H4 (cell line): ENCODE data around the gene ATP4B. TPM values are rescaled to one million over a fixed set of nuclear protein-coding genes. Genes with fewer than 3 reads are reported as not detected.

ENCODE experiments used
- DNase-seq: peaks from one replicate; pipeline ENCODE4 v3.0.0-alpha.2; 2015; ENCODE audit warnings: low spot score
- total RNA-seq: library from RNA; depleted of rRNA; stranded (reverse); fragments of >200 nt; shearing (Covaris generic); gene quantifications from 2 replicates; pipeline ENCODE4 v1.2.3, GENCODE V29; 2014

ATP4B gene
- total RNA-seq, 1 experiment from 2014 or later, result not detected

- no peak for DNase-seq
These were observed 15.4 kb downstream of the ATP4B start for GRCh38 chr13:113642563-113642962.

DNA sequence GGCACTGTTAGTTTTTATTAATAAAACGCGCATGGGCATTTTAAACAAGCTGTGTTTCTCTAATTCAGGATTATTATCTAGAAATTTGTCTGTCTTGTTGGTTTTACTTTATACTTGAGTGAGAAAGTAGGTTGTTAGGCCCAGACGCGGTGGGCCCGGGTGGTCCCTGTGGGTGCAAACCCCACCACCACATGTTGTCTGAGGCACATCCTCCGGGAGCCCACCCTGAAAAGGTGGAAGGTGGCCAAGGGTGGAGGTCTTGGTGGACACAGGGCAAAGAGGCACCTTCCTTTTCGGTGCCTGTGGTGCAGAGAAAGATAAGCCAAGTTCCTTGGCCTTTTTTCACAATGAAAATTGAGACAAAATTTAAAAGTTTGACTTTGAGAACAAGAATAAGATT is 16.6 kb downstream of the ATP4B start:
- DNase-seq, result no peak

- no peak for DNase-seq
These were observed 18.3 kb downstream of the ATP4B start for GRCh38 chr13:113639616-113640262.

- no peak for DNase-seq
These were observed 19.2 kb downstream of the ATP4B start for GRCh38 chr13:113638806-113639205.

DNA sequence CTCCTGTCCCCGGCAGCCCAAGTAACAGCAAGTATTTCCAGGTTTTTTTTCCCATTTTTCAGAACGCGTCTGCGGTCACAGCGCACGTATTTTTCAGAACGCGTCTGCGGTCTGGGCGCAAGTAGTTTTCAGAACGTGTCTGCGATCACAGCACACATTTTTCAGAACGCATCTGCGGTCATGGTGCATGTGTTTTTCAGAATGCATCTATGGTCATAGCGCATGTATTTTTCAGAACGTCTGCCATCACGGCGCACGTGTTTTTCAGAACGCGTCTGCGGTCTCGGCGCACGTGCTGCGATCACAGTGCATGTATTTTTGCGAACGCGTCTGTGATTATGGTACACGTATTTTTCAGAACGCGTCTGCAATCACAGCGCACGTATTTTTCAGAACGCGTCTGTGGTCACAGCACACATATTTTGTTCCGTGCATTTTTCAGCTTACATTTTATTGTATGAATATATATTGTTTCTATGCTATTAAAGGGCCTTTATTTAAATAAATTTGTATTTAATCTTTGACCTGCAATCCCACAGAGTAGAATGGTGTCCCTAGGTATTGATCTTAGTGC is 19.7 kb downstream of the ATP4B start:
- no peak for DNase-seq

GRCh38 chr13:113637262-113638160 is 20.5 kb downstream of the ATP4B start:
- no peak for DNase-seq

DNA sequence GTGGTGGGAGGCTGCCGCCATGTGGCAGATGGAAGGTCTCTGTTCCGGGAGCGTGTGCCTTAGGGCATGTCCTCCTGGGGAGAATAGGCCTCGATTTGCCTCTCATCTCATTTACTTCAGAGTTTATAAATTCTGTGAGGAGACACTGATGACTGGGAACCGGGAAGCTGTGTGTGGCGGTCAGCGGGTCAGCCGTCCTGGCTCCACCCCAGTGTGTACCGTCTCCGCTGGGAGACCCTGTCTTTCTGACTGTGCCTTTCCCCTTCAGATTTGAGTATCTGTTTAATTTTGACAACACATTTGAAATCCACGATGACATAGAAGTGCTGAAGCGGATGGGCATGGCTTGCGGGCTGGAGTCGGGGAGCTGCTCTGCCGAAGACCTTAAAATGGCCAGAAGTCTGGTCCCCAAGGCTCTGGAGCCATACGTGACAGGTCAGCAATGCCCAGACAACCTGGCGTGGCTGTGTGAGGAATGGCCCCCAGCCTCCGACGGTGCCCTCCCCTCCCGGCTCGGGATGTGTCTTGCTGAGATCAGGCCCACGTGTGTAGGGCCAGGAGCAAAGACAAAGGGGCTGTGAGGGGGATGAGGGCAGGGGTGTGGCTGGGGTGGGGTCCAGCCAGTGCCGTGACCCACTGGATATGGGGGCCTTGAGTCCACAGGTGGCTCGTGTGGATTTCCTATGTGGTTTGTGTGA is 21.6 kb downstream of the ATP4B start:
- DNase-seq, result no peak

- DNase-seq, result no peak
These were observed 22.3 kb downstream of the ATP4B start for GRCh38 chr13:113635709-113636108.

DNA sequence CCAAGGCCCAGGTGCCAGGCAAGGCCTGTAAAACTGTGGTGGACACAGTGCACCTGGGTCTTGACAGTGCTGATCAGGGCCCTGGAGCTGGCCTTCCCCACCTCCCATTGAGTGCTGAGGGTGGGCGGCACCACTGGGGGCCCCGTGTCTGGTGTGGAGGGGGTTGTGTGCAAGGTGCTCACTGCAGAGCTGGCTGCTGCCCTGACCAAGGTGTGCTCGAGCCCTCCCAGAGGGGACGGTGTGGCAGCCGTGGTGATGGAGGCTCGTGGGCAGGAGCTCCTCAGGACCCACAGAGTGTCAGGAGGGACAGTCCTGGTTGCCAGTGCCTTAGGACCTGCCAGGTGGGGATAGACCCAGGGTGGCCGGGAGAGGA is 23.0 kb downstream of the ATP4B start:
- no peak for DNase-seq

GRCh38 chr13:113634279-113635047 is 23.5 kb downstream of the ATP4B start:
- DNase-seq, result no peak

GRCh38 chr13:113633485-113633873 is 24.5 kb downstream of the ATP4B start:
- DNase-seq, result no peak

DNA sequence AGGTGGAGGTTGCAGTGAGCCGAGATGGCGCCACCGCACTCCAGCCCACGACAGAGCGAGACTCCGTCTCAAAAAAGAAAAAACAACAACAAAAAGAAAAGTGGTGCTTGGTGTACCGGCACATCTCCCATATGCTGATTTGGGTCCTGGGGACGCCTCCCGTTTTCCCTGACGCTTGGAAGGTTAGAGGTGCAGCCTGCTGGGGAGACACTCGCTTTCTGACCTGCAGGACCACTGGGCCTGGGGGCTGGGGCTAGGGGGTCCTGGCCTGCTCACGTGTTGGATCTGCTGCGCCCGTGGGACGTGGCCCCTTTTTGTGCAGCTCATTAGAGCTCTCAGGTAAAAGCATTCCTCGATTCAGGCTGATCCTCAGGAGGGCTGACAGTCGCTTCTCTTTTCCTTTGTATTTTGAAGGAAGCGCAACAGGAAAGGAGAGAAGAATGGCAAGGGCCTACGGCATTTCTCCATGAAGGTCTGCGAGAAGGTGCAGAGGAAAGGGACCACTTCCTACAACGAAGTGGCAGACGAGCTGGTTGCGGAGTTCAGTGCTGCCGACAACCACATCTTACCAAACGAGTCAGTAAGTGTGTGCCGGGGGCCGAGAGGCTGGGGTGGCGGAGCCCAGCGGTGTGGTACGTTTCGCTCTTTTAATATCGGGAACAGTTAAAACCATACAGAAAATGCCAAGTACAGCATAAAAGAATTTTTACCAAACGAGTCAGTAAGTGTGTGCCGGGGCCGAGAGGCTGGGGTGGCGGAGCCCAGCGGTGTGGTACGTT is 25.1 kb downstream of the ATP4B start:
- no peak for DNase-seq

DNA sequence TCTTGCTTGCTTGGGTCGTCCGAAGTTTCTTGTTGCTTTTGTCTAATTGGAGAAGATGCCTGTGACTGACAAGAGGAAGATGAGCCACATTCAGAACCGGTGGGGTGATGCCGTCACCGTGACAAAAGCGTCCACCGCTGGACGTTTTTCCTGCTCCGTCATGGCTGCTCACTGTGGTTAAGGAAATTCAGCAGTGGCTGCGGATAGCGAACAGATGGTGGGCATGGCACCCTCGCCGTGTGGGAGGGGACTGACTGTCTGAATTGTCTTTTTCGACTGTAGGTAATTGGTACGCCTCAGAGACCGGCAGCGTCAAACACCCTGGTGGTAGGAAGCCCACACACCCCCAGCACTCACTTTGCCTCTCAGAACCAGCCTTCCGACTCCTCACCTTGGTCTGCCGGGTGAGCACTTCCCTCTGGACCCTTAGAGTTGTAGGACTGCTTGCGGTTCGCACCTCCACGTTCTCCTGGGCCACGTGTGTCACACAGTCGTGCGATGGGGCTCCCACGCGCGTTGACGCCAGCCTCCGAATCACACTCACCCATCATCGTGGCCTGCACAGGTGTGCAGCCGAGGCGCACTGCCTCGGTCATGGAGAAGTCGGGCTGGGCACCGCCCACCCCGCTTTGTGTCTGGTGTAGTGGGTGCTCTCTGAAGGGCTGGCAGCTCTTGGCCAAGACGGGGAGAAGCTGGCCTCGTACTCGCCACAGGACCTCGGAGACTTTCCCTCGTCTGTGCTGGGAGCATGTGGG is 26.5 kb downstream of the ATP4B start:
- no peak for DNase-seq

- no peak for DNase-seq
These were observed 27.2 kb downstream of the ATP4B start for GRCh38 chr13:113630804-113631203.

DNA sequence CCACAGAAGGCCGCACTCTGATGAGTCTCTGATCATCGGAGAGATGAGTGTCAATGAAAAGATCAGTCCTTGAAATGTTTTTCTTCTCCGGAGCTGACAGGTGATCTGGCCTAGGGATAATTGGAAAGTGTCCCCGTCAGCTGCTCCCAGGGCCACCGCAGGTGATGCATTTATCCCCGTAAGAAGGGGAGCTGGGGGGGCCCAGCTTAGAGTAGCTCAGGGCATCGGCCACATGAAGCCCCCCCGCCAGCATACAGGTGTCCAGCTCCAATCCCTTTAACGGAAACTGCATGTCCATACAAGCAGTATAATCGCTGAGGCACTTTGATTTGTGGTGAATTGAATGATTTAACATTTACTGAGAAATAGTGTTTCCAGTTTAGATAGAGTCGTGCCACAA is 27.7 kb downstream of the ATP4B start:
- DNase-seq, result no peak

- DNase-seq, result no peak
These were observed 28.1 kb downstream of the ATP4B start for GRCh38 chr13:113629866-113630265.

- DNase-seq, result no peak
These were observed 29.4 kb downstream of the ATP4B start for GRCh38 chr13:113628291-113629270.

DNA sequence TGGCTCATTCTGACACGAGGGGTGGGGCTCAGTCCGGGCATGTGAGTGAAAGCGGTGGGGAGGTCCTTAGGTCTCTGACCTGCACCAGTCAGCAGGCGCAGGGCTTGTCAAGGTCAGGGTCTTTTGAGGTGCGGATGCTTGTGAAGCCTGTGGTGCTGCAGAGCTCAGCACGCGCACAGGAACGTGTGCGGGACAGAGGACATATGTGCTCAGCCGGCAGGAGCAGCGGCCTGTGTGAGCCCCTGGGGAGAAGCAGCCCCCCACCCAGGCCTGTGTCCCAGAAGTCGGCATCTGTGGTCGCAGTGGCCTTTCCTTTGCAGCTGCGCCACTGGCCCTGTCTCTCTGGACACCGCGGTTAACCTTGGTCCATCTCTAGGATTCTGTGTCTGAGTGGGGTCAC is 30.9 kb downstream of the ATP4B start:
- no peak for DNase-seq
